MM.1S (cell line): ENCODE measurements around the gene ACTN4.

Experiments
- DNase-seq: peaks from one replicate; pipeline ENCODE4 v3.0.0-alpha.2; 2015
- H2AFZ ChIP-seq: fragments of 300-600 bp; sonication (generic); 2 replicates; pipeline ENCODE4 v1.6.0; 2016; ENCODE audit warnings: antibody characterized with exemption, low read length
- H3F3A ChIP-seq: fragments of 300-600 bp; sonication (generic); 2 replicates; pipeline ENCODE4 v1.6.1; 2016; ENCODE audit warnings: mild to moderate bottlenecking, antibody characterized with exemption, low read length, moderate library complexity, mixed read lengths; ENCODE audit not compliant: insufficient read depth
- H3K27ac ChIP-seq: fragments of 300-600 bp; sonication (generic); 2 replicates; pipeline ENCODE4 v1.5.1; 2016; ENCODE audit warnings: mild to moderate bottlenecking, low read length
- H3K27me3 ChIP-seq: fragments of 300-600 bp; sonication (generic); replicated peaks from 2 replicates; pipeline ENCODE4 v1.6.0; 2016; ENCODE audit warnings: low read length; ENCODE audit not compliant: insufficient read depth
- H3K36me3 ChIP-seq: fragments of 300-600 bp; sonication (generic); replicated peaks from 2 replicates; pipeline ENCODE4 v1.6.1; 2016; ENCODE audit warnings: mild to moderate bottlenecking, low read length, mixed read lengths; ENCODE audit not compliant: insufficient read depth
- H3K4me1 ChIP-seq: fragments of 300-600 bp; sonication (generic); 2 replicates; pipeline ENCODE4 v1.6.1; 2016; ENCODE audit warnings: low read length, mixed read lengths
- H3K4me2 ChIP-seq: fragments of 300-600 bp; sonication (generic); 2 replicates; pipeline ENCODE4 v1.6.0; 2016; ENCODE audit warnings: low read depth, low read length
- H3K4me3 ChIP-seq: fragments of 300-600 bp; sonication (generic); 2 replicates; pipeline ENCODE4 v1.5.1; 2016; ENCODE audit warnings: low read length, mixed read lengths
- H3K79me2 ChIP-seq: fragments of 300-600 bp; sonication (generic); 2 replicates; pipeline ENCODE4 v1.6.1; 2016; ENCODE audit warnings: mixed run types, low read length, mixed read lengths
- H3K9ac ChIP-seq: fragments of 300-600 bp; sonication (generic); 2 replicates; pipeline ENCODE4 v1.6.1; 2016; ENCODE audit warnings: low read length, mixed read lengths
- H3K9me2 ChIP-seq: fragments of 300-600 bp; sonication (generic); replicated peaks from 2 replicates; pipeline ENCODE4 v1.6.1; 2016; ENCODE audit warnings: mild to moderate bottlenecking, low read length, mixed read lengths; ENCODE audit not compliant: insufficient read depth
- H3K9me3 ChIP-seq: fragments of 300-600 bp; sonication (generic); replicated peaks from 2 replicates; pipeline ENCODE4 v1.6.1; 2016; ENCODE audit warnings: mild to moderate bottlenecking, low read length, mixed read lengths; ENCODE audit not compliant: insufficient read depth
- H4K20me1 ChIP-seq: fragments of 300-600 bp; sonication (generic); 2 replicates; pipeline ENCODE4 v1.6.1; 2016; ENCODE audit warnings: mild to moderate bottlenecking, low read length, moderate library complexity, mixed read lengths; ENCODE audit not compliant: insufficient read depth
- CTCF ChIP-seq: fragments of 300-600 bp; sonication (generic); IDR thresholded peaks from 2 replicates; pipeline ENCODE4 v1.5.1; 2016; ENCODE audit warnings: antibody characterized with exemption, low read length, mixed read lengths
- EZH2 ChIP-seq: fragments of 300-600 bp; sonication (generic); optimal IDR thresholded peaks from 2 replicates; pipeline ENCODE3; 2017; ENCODE audit warnings: low read depth, mild to moderate bottlenecking, antibody characterized with exemption, low read length, mixed read lengths
- EZH2phosphoT487 ChIP-seq: fragments of 300-600 bp; sonication (generic); IDR thresholded peaks from 2 replicates; pipeline ENCODE4 v1.6.1; 2018; ENCODE audit warnings: antibody characterized with exemption, low read length

Gene ACTN4

GRCh38 chr19:38675611-38676010 is 28.2 kb downstream of the ACTN4 start:
- Histone ChIP-seq H3K36me3 (no peaks in the 10 kb centered on the region), H3K4me3 (no peak overlapping the region), H3K9me2 (no peaks in the 10 kb centered on the region), H2AFZ (no peak overlapping the region), H3K27ac (no peak overlapping the region), H3K9me3 (no peaks in the 10 kb centered on the region), H3F3A (no peaks in the 10 kb centered on the region), H3K9ac (no peak overlapping the region), H4K20me1 (peaks cover 13% of the 10 kb centered on the region; the same call in 1 of the 2 replicates), H3K79me2 (peaks cover 93% of the 10 kb centered on the region), H3K27me3 (no peaks in the 10 kb centered on the region), H3K4me1 (peaks cover 5% of the 10 kb centered on the region; the same call in 1 of the 2 replicates), H3K4me2 (no peak overlapping the region)
- peak; percentile 18 for DNase-seq
- TF ChIP-seq EZH2phosphoT487 (no peak), EZH2 (no peak), CTCF (no peak)

GRCh38 chr19:38676023-38676877 is 28.8 kb downstream of the ACTN4 start:
- H3K27me3 ChIP-seq = no peaks in the 10 kb centered on the region
- no peaks in the 10 kb centered on the region for H3K9me2 ChIP-seq
- H3K9ac ChIP-seq = no peak overlapping the region
- DNase-seq = no peak
- H3K79me2 ChIP-seq = peaks cover 91% of the 10 kb centered on the region
- no peaks in the 10 kb centered on the region for H3K9me3 ChIP-seq
- TF ChIP-seq CTCF (no peak), EZH2 (no peak), EZH2phosphoT487 (no peak)
- peaks cover 13% of the 10 kb centered on the region; the same call in 1 of the 2 replicates for H4K20me1 ChIP-seq
- H3K4me3 ChIP-seq = no peak overlapping the region
- peaks cover 5% of the 10 kb centered on the region; the same call in 1 of the 2 replicates for H3K4me1 ChIP-seq
- no peaks in the 10 kb centered on the region for H3F3A ChIP-seq
- no peak overlapping the region for H2AFZ ChIP-seq
- no peak overlapping the region for H3K4me2 ChIP-seq
- no peaks in the 10 kb centered on the region for H3K36me3 ChIP-seq
- no peak overlapping the region for H3K27ac ChIP-seq

GRCh38 chr19:38676878-38677646 is 29.6 kb downstream of the ACTN4 start:
- H3K4me2 ChIP-seq = no peak overlapping the region
- no peaks in the 10 kb centered on the region for H3F3A ChIP-seq
- H3K9me2 ChIP-seq = no peaks in the 10 kb centered on the region
- no peaks in the 10 kb centered on the region for H3K9me3 ChIP-seq
- no peak for DNase-seq
- no peak overlapping the region for H3K4me3 ChIP-seq
- H4K20me1 ChIP-seq = peaks cover 13% of the 10 kb centered on the region; the same call in 1 of the 2 replicates
- TF ChIP-seq CTCF (no peak), EZH2phosphoT487 (no peak), EZH2 (no peak)
- H3K4me1 ChIP-seq = peaks cover 5% of the 10 kb centered on the region; the same call in 1 of the 2 replicates
- H3K27ac ChIP-seq = no peak overlapping the region
- H3K27me3 ChIP-seq = no peaks in the 10 kb centered on the region
- peaks cover 90% of the 10 kb centered on the region for H3K79me2 ChIP-seq
- H2AFZ ChIP-seq = no peak overlapping the region
- H3K9ac ChIP-seq = no peak overlapping the region
- no peaks in the 10 kb centered on the region for H3K36me3 ChIP-seq
